GM18868 (cell line): ENCODE measurements around the gene TNFSF10.
"Not testable (repeated sequence)": the region's sequence is repeated elsewhere in the genome, so short reads cannot be mapped to it uniquely, and the experiment has no call there.

Experiments
- ATAC-seq: cut with Tn5 transposase; IDR thresholded peaks from one replicate; pipeline ENCODE4 v1.9.1; 2021; ENCODE audit warnings: mild to moderate bottlenecking, moderate library complexity; ENCODE audit not compliant: unreplicated experiment

TNFSF10 gene

GRCh38 chr3:172522871-172523818 lies at the start of gene TNFSF10:
TNFSF10 (minus strand) TSS chr3:172523430; CDS start chr3:172523384, 46 bp downstream.
- peak; percentile 84 for ATAC-seq

GRCh38 chr3:172569128-172570008 lies 46.1 kb upstream of the TNFSF10 start:
- no peak for ATAC-seq

GRCh38 chr3:172568701-172569100 lies 45.5 kb upstream of the TNFSF10 start:
- no peak for ATAC-seq

- not testable (repeated sequence) for ATAC-seq
Measured at GRCh38 chr3:172566785-172567184, 43.6 kb upstream of the TNFSF10 start.

- peak; percentile 30 for ATAC-seq
Measured at GRCh38 chr3:172564499-172564898, 41.3 kb upstream of the TNFSF10 start.

GRCh38 chr3:172562871-172563865 lies 39.9 kb upstream of the TNFSF10 start:
- ATAC-seq: peak; percentile 70

- no peak for ATAC-seq
Measured at GRCh38 chr3:172561897-172562640, 38.8 kb upstream of the TNFSF10 start.

- no peak for ATAC-seq
Measured at GRCh38 chr3:172560586-172560985, 37.4 kb upstream of the TNFSF10 start.

- no peak for ATAC-seq
Measured at GRCh38 chr3:172560026-172560425, 36.8 kb upstream of the TNFSF10 start.

GRCh38 chr3:172559020-172559419 lies 35.8 kb upstream of the TNFSF10 start:
- ATAC-seq: no peak

- no peak for ATAC-seq
Measured at GRCh38 chr3:172557515-172558220, 34.4 kb upstream of the TNFSF10 start.

- no peak for ATAC-seq
Measured at GRCh38 chr3:172553526-172554252, 30.5 kb upstream of the TNFSF10 start.

- ATAC-seq: no peak
Measured at GRCh38 chr3:172552607-172553006, 29.4 kb upstream of the TNFSF10 start.

GRCh38 chr3:172551874-172552273 lies 28.6 kb upstream of the TNFSF10 start:
- no peak for ATAC-seq

- ATAC-seq: peak; percentile 88
Measured at GRCh38 chr3:172550347-172550943, 27.2 kb upstream of the TNFSF10 start.

GRCh38 chr3:172549144-172549543 lies 25.9 kb upstream of the TNFSF10 start:
- ATAC-seq: no peak

- no peak for ATAC-seq
Measured at GRCh38 chr3:172546628-172547214, 23.5 kb upstream of the TNFSF10 start.

GRCh38 chr3:172546105-172546504 lies 22.9 kb upstream of the TNFSF10 start:
- ATAC-seq: no peak
